Thymus (tissue), 11 donors: ENCODE results near the gene VASH1. TPM values are rescaled to one million over a fixed set of nuclear protein-coding genes. Genes with fewer than 3 reads are reported as not detected.

ENCODE experiments used
- DNase-seq, 9 donors: peaks; one replicate each; pipeline ENCODE4 v3.0.0-alpha.2; 2013; ENCODE audit warnings: low spot score in 9 of 9, low read depth in 6 of 9, missing footprints in 1 of 9
- H3K27ac ChIP-seq, 2 donors: one replicate each; pipeline ENCODE4 v1.5.1; 2013; ENCODE audit warnings: control low read depth in 1 of 2, low read depth in 1 of 2, low read length in 1 of 2, mild to moderate bottlenecking in 1 of 2, moderate library complexity in 1 of 2
- H3K27me3 ChIP-seq, 2 donors: one replicate each; pipeline ENCODE4 v1.5.1; 2013; ENCODE audit warnings: low read length in 1 of 2; ENCODE audit not compliant: control insufficient read depth in 2 of 2, insufficient read depth in 1 of 2
- H3K36me3 ChIP-seq, 2 donors: one replicate each; pipeline ENCODE4 v1.5.1; 2013; ENCODE audit warnings: low read length in 1 of 2, mild to moderate bottlenecking in 1 of 2, moderate library complexity in 1 of 2; ENCODE audit not compliant: control insufficient read depth in 2 of 2, insufficient read depth in 2 of 2
- H3K4me1 ChIP-seq, 2 donors: one replicate each; pipeline ENCODE4 v1.5.1; 2013; ENCODE audit warnings: low read length in 2 of 2; ENCODE audit not compliant: control insufficient read depth in 2 of 2, insufficient read depth in 2 of 2
- H3K4me3 ChIP-seq, 2 donors: one replicate each; pipeline ENCODE4 v1.5.1; 2013; ENCODE audit warnings: low read length in 2 of 2, control low read depth in 1 of 2, mild to moderate bottlenecking in 1 of 2
- H3K9me3 ChIP-seq, 2 donors: one replicate each; pipeline ENCODE4 v1.5.1; 2013; ENCODE audit warnings: low read length in 1 of 2, mild to moderate bottlenecking in 1 of 2; ENCODE audit not compliant: control insufficient read depth in 2 of 2, insufficient read depth in 1 of 2
- whole genome bisulfite sequencing: extraction: QIAGEN DNeasy Blood & Tissue Kit; methylation state at CpG from one replicate; pipeline ENCODE4 v1.1.7; 2013; 5-methylcytosine and 5-hydroxymethylcytosine counted together
- polyA plus RNA-seq: library from polyadenylated mRNA; stranded (reverse); fragments of 200-250 nt; gene quantifications from one replicate; pipeline ENCODE4 v1.2.3, GENCODE V29; 2013
- total RNA-seq: library from RNA; stranded (reverse); fragments of 120-200 nt; gene quantifications from one replicate; pipeline ENCODE4 v1.2.4, GENCODE V29; 2013
- donor health status: healthy.

Gene VASH1
- total and polyA plus RNA-seq, 2 donors = 3.6 to 6.1 TPM

DNA sequence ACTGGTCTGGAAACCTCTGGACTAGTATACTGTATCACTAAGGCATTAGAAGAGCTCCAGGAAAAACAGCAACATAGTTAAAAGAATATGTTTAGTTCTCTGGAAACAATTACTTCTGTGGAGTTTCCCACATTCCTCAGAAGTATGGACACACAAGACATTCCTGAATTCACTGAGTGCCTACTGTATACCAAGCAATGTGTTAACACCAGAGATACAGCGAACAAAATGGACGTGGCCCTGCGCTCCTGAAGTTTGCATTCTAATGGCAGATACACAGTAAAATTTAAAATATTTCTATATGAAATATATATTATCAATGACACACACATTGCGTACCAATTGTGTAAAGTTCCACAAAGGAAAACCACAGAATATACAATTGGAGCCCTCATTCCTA lies 50.3 kb downstream of the VASH1 start:
- Histone ChIP-seq H3K9me3 (no peaks in the 10 kb centered on the region), H3K36me3 (peaks cover 5 to 15% of the 10 kb centered on the region in 2 donors), H3K4me3 (peak overlapping the region; percentile 73 to 75), H3K4me1 (peaks cover 5 to 14% of the 10 kb centered on the region in 2 donors), H3K27me3 (peaks cover 0 to 3% of the 10 kb centered on the region in 2 donors), H3K27ac (no peak overlapping the region)
- WGBS = 60% methylated on average over 4 of the region's 4 CpGs
- peak in 1 of 9 donors; percentile 6 for DNase-seq

DNA sequence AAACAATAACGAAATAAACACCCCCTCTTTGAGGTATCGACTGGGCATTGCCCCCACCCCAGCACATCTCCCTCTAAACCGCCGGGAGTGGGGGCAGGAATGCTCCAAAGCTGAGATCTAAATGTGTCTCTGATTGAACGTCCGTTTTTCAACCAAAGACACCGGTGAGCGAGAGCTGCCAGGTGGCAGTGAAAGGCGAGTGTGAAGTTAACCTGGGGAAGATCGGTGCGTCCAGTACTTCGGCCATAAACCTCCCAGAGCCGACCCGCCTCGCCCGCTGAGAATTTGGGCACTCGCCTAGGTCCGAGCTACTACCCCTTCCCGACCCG lies 50.8 kb downstream of the VASH1 start:
- no peaks in the 10 kb centered on the region for H3K9me3 ChIP-seq
- H3K27ac ChIP-seq = peak overlapping the region in 1 of 2 donors; percentile 55
- DNase-seq = peak in 1 of 9 donors; percentile 6
- peaks cover 5 to 14% of the 10 kb centered on the region in 2 donors for H3K4me1 ChIP-seq
- peaks cover 5 to 10% of the 10 kb centered on the region in 2 donors for H3K36me3 ChIP-seq
- under 1% methylated on average over 20 of the region's 20 CpGs for WGBS
- peaks cover 0 to 3% of the 10 kb centered on the region in 2 donors for H3K27me3 ChIP-seq
- peak overlapping the region; percentile 73 to 75 for H3K4me3 ChIP-seq

DNA sequence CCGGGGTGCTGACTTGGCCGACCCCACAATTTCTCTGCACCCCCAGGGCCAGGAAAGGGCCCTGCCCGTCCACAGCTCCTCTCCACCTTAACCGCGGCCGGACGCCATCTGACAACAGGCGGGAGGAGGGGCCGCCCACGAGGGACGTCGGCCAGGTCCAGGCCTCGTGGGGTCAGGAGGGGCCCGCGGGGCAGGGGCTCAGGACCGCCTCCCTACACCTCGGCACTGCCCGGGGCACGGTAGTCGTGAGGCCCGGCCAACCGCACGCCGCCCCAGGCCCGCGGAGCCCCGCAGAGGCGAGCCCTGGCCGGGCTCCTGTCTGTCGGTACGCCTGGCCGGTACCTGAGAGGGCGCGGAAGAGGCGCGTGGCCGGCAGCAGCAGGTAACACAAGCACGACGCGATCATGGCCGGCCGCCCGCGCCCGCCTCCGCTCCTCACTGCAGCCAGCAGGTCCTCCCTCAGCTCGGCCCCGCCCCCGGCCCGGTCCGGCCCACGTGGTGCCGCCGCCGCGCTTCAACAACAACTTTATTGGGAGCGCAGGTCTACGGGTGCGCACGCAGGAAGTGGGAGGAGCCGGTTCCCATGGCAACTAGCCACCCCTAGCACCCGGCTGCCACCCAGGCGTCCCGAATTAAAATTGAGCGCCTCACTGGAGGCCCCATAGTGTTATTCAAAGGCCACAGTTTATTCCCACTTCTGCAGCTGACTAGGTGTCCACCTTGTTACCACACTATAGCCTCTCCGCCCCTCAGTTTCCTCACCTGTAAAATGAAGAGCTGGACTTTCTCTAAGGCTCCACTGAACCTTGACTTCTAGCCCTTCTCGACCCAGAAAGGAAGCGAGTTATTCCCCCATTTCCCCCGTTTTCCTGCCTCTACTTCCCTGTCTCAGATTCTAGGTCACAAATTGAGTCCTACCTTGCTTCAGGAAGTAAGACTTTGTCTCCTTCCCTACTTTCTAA lies 51.4 kb downstream of the VASH1 start, which contains the start of gene ANGEL1:
Gene ANGEL1, minus strand, starts transcription at position 461 of the 962 bp plus-strand sequence. Its CDS starts 55 bp downstream, at position 406.
- DNase-seq = peak; percentile 89 to 99 (median 95)
- 5% methylated on average over 69 of the region's 69 CpGs for WGBS
- Histone ChIP-seq H3K4me1 (peaks cover 5 to 14% of the 10 kb centered on the region in 2 donors), H3K27me3 (peaks cover 0 to 6% of the 10 kb centered on the region in 2 donors), H3K9me3 (no peaks in the 10 kb centered on the region), H3K27ac (peak within 1 kb of the TSS; percentile 55 to 56), H3K4me3 (peak within 1 kb of the TSS; percentile 73 to 75), H3K36me3 (peaks cover 4 to 5% of the 10 kb centered on the region in 2 donors)

DNA sequence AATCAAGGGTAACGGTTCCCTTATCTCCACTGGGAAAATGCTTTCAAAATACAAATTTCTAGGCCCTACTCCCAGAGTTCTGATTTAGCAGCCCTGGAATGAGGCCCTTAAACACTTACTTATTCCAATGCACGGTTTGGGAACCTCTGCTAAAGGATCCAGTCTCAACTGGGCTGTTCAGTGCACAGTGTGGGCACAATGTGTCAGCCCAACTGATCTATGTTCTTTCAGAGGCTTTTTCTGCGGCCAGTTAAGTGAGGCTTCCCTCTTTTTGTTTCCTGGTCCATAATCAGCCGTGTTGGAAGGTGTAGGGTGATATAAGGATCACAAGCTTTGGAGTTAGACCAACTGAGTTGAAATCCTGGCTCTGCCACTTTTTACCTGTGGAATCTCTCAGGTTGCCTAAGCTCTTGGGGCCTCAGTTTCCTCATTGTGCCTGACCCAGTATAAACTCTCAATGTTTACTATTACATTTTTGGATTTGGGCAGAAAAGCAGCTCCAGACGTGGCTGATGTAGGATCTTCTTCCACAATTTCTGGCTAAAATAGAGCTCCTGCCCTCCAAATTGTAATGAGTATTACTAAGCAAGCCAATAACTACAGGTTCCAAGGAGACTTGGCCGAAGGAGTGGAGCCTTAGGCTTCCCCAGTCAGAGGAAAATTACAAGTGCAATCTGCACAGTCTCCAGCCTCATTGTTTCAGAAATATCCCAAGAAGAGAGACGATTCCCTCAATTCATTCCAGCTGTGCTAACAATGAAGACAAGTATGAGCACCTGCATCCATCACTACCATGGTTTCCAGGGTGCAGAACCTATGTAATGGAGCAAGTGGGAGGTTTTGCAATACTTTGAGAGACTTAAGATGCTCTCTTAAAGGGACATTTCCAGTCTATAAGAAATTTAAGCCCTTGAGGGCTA lies 53.7 kb downstream of the VASH1 start:
- peaks cover 5 to 14% of the 10 kb centered on the region in 2 donors for H3K4me1 ChIP-seq
- no peak overlapping the region for H3K4me3 ChIP-seq
- H3K27ac ChIP-seq = no peak overlapping the region
- DNase-seq = no peak
- H3K9me3 ChIP-seq = no peaks in the 10 kb centered on the region
- 94% methylated on average over 7 of the region's 7 CpGs for WGBS
- no peaks in the 10 kb centered on the region for H3K36me3 ChIP-seq
- H3K27me3 ChIP-seq = peaks cover 0 to 9% of the 10 kb centered on the region in 2 donors

DNA sequence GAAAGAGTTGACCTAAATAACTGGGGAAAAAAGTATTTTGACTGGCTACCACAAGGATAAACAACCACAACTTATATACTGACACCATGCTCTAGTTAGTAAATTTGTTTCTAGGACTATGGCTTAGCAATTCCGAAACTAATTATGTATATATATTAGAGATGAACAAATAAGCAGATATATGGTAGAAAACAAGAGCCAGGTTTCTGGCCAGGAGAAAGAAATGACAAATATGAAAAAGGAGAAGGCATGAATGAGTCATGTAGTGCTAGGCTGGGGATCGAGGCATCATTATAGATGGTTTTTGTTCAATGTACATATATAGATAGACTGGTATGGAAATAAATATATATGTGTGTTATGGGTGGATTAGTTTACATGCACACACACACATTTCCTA lies 59.4 kb downstream of the VASH1 start:
- Histone ChIP-seq H3K36me3 (no peaks in the 10 kb centered on the region), H3K27ac (no peak overlapping the region), H3K27me3 (peaks cover 0 to 6% of the 10 kb centered on the region in 2 donors), H3K9me3 (no peaks in the 10 kb centered on the region), H3K4me3 (no peak overlapping the region), H3K4me1 (no peaks in the 10 kb centered on the region)
- no peak for DNase-seq
- WGBS = 94% methylated on average over 2 of the region's 2 CpGs

DNA sequence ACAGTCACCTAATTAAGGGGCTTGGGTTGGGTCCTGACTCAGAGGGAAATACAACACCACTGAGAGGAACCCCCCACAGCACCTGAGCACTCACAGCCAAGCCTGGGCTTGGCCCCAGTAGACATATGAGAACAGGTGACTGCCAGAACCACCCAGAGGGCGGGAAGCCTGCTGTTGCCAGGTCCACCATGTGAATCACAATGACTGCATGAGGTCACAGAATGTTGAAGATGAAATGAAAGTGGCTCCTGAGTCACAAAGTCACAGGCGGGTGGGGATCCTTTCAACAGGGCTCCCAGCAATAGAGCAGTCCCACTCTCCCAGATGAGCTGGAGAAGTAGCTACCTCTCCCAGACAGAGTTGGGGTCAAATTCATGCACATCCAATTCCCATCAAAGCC lies 64.9 kb downstream of the VASH1 start, which contains the start of gene LRRC74A:
Gene LRRC74A, plus strand, starts transcription at position 287 of the 400 bp plus-strand sequence. CDS start 290 bp downstream, outside the sequence.
- H3K9me3 ChIP-seq = no peaks in the 10 kb centered on the region
- peaks cover 0 to 3% of the 10 kb centered on the region in 2 donors for H3K27me3 ChIP-seq
- DNase-seq = no peak
- no peaks in the 10 kb centered on the region for H3K4me1 ChIP-seq
- no peak within 1 kb of the TSS for H3K27ac ChIP-seq
- no peaks in the 10 kb centered on the region for H3K36me3 ChIP-seq
- 92% methylated on average over 2 of the region's 2 CpGs for WGBS
- no peak within 1 kb of the TSS for H3K4me3 ChIP-seq

DNA sequence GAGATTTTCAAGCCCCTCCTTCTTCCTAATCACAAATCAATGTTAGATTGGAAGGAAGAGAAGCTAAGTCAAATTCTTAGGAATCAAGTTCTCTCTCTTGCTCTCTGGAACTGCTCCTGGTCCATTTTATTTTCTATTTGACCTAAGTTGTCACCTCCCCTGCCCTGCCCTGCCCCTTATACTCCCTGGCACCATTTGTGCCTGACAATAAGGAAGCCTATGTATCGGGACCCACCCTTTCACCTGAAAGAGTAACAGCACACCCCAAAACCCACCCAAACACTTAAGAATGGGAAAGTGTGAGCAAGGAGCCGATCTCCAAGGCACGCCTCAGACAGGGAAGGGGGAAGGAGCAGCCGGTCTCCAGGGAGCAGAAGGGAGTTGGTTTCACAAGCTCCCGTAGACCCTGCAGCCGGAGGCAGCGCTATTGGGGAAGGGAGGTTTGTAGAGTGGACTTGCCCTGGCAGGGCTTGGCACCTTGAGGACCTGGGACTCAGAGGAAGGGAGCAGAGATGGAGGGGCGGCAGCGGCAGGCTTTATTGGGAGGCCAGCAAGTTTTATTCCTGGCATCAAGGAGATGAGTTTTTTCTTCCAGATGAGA lies 66.5 kb downstream of the VASH1 start:
- Histone ChIP-seq H3K9me3 (no peaks in the 10 kb centered on the region), H3K27me3 (peaks cover 0 to 3% of the 10 kb centered on the region in 2 donors), H3K4me3 (no peak overlapping the region), H3K27ac (no peak overlapping the region), H3K36me3 (no peaks in the 10 kb centered on the region), H3K4me1 (no peaks in the 10 kb centered on the region)
- WGBS = 91% methylated on average over 9 of the region's 9 CpGs
- no peak for DNase-seq

DNA sequence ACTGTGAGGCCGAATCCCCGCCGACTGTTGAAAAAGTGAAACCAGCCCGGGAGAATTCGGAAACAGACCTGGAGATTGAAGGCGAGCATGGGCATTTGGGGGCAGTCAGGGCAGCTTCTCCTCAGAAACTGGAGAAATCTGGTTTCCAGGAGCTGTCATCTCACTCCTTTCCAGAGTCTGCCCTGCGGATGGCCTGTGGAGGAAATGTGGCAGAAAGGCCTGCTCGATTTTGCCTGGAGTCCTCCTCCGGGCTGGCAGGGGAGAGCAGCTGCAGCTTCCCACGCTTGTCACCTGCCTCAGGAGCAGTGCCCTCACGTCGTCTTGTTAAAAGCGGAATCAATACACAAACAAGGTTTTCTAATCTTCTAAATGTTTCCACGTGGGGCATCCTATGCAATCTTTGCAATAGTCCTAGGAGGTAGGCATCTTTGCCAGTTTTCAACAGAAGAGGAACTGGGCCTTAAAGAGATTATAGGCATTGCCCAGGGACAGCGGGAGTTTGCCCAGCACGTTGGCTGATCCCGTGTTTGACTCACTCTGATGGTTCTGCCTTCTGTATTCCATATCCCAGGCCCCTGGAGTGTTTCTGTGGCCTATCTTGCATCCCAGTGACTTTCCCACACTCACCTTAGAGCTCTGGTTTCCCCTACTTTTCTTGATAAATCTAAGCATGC lies 67.2 kb downstream of the VASH1 start:
- Histone ChIP-seq H3K27me3 (peaks cover 0 to 3% of the 10 kb centered on the region in 2 donors), H3K9me3 (no peaks in the 10 kb centered on the region), H3K4me1 (no peaks in the 10 kb centered on the region), H3K4me3 (no peak overlapping the region), H3K36me3 (no peaks in the 10 kb centered on the region), H3K27ac (no peak overlapping the region)
- DNase-seq = no peak
- 89% methylated on average over 17 of the region's 17 CpGs for WGBS
